PFSK-1 (cell line): Measurements from ENCODE around the gene SH3BGR.

Experiments used
- FOXP2 ChIP-seq: optimal IDR thresholded peaks from 2 replicates; pipeline ENCODE3; 2011; ENCODE audit warnings: borderline replicate concordance, control low read depth, inconsistent platforms; ENCODE audit not compliant: insufficient read depth; ENCODE audit errors: extremely low read length, extremely low read depth
- POLR2AphosphoS5 ChIP-seq: IDR thresholded peaks from 2 replicates; pipeline ENCODE4 v1.6.1; 2012; ENCODE audit warnings: low read depth, mild to moderate bottlenecking, control low read depth, low read length, moderate library complexity
- REST ChIP-seq, 2 experiments: IDR thresholded peaks; 2 replicates each; pipeline versions ENCODE4 v1.6.1 to v1.8.0; 2011 to 2012; ENCODE audit warnings: low read depth in 2 of 2, low read length in 2 of 2, control low read depth in 1 of 2, inconsistent platforms in 1 of 2, mild to moderate bottlenecking in 1 of 2, moderate library complexity in 1 of 2; ENCODE audit not compliant: insufficient read depth in 1 of 2
- SIN3A ChIP-seq: IDR thresholded peaks from 2 replicates; pipeline ENCODE4 v1.6.1; 2012; ENCODE audit warnings: mild to moderate bottlenecking, low read length, moderate library complexity, borderline replicate concordance; ENCODE audit not compliant: insufficient read depth
- TAF1 ChIP-seq: IDR thresholded peaks from 2 replicates; pipeline ENCODE4 v1.6.1; 2012; ENCODE audit warnings: low read length, control low read depth, borderline replicate concordance; ENCODE audit not compliant: insufficient read depth

SH3BGR gene

GRCh38 chr21:39527664-39528381 is 76.1 kb downstream of the SH3BGR start:
- TF ChIP-seq TAF1 (no peak), REST (IDR thresholded peaks at IDR 0.05; ENCODE audit: insufficient read depth in 1 of 2, low read depth in 2 of 2, low read length in 2 of 2) (no peak), SIN3A (no peak), FOXP2 (no peak), POLR2AphosphoS5 (no peak)

GRCh38 chr21:39529026-39529425 is 77.3 kb downstream of the SH3BGR start:
- TF ChIP-seq REST (IDR thresholded peaks at IDR 0.05; ENCODE audit: insufficient read depth in 1 of 2, low read depth in 2 of 2, low read length in 2 of 2) (peak; percentile 75 to 88), TAF1 (no peak), SIN3A (no peak), FOXP2 (no peak), POLR2AphosphoS5 (no peak)

GRCh38 chr21:39531064-39531463 is 79.3 kb downstream of the SH3BGR start:
- TF ChIP-seq TAF1 (no peak), SIN3A (no peak), POLR2AphosphoS5 (no peak), REST (IDR thresholded peaks at IDR 0.05; ENCODE audit: insufficient read depth in 1 of 2, low read depth in 2 of 2, low read length in 2 of 2) (no peak)

- TF ChIP-seq POLR2AphosphoS5 = no peak
- TF ChIP-seq SIN3A = no peak
- no peak for TF ChIP-seq REST (IDR thresholded peaks at IDR 0.05; ENCODE audit: insufficient read depth in 1 of 2, low read depth in 2 of 2, low read length in 2 of 2)
- TF ChIP-seq TAF1 = no peak
- TF ChIP-seq FOXP2 = no peak
These were observed 80.1 kb downstream of the SH3BGR start for GRCh38 chr21:39531840-39532239.
